Right atrium auricular region (tissue), 2 donors: ENCODE data around the gene IRAK3. TPM values are rescaled to one million over a fixed set of nuclear protein-coding genes. Genes with fewer than 3 reads are reported as not detected.

ENCODE experiments used
- DNase-seq: peaks from one replicate; pipeline ENCODE4 v3.0.0-alpha.2; 2019; ENCODE audit warnings: low spot score
- H3K27ac ChIP-seq, 2 donors: fragments of 200-600 bp; sonication (generic); 1 replicate in 1 of 2; 2 replicates in 1 of 2; pipeline ENCODE4 v1.5.1; 2016 to 2019
- H3K27me3 ChIP-seq, 2 donors: fragments of 200-600 bp; sonication (generic); one replicate each; pipeline versions ENCODE4 v1.5.1 to v1.6.0; 2017 to 2019
- H3K36me3 ChIP-seq: fragments of 200-600 bp; sonication (generic); one replicate; pipeline ENCODE4 v1.5.1; 2016
- H3K4me1 ChIP-seq, 2 donors: fragments of 200-600 bp; sonication (generic); one replicate each; pipeline versions ENCODE4 v1.5.1 to v1.6.0; 2017 to 2019
- H3K4me3 ChIP-seq, 2 donors: fragments of 200-600 bp; sonication (generic); 1 replicate in 1 of 2; 2 replicates in 1 of 2; pipeline ENCODE4 v1.5.1; 2017 to 2019; ENCODE audit warnings: mild to moderate bottlenecking in 1 of 2, moderate library complexity in 1 of 2
- H3K9me3 ChIP-seq, 2 donors: fragments of 200-600 bp; sonication (generic); one replicate each; pipeline ENCODE4 v1.5.1; 2019
- CTCF ChIP-seq, 2 donors: fragments of 200-600 bp; sonication (generic); IDR thresholded peaks; one replicate each; pipeline ENCODE4 v1.5.1; 2019; ENCODE audit warnings: antibody characterized with exemption in 2 of 2
- total RNA-seq, 2 donors: library from RNA; depleted of rRNA; stranded (reverse); fragments of >200 nt; gene quantifications; one replicate each; pipeline ENCODE4 v1.1.0, GENCODE V29; 2016

The IRAK3 gene
- total RNA-seq, 2 donors from 2014 or later = 12.3 to 15.8 TPM

GRCh38 chr12:66164349-66164821 is 24.6 kb upstream of the IRAK3 start:
- no peaks in the 10 kb centered on the region for H3K27me3 ChIP-seq
- no peak for DNase-seq
- H3K36me3 ChIP-seq = peaks cover 6% of the 10 kb centered on the region
- no peaks in the 10 kb centered on the region for H3K9me3 ChIP-seq
- peaks cover 0 to 41% of the 10 kb centered on the region in 2 donors for H3K4me1 ChIP-seq
- H3K27ac ChIP-seq = no peak overlapping the region
- no peak for TF ChIP-seq CTCF (IDR thresholded peaks at IDR 0.05)
- no peak overlapping the region for H3K4me3 ChIP-seq

- H3K4me1 ChIP-seq = peaks cover 0 to 41% of the 10 kb centered on the region in 2 donors
- DNase-seq = no peak
Observed at GRCh38 chr12:66165141-66165540, 23.9 kb upstream of the IRAK3 start.

GRCh38 chr12:66166561-66166960 is 22.5 kb upstream of the IRAK3 start:
- H3K4me1 ChIP-seq = peaks cover 0 to 38% of the 10 kb centered on the region in 2 donors
- no peak for TF ChIP-seq CTCF (IDR thresholded peaks at IDR 0.05)
- no peaks in the 10 kb centered on the region for H3K36me3 ChIP-seq
- no peaks in the 10 kb centered on the region for H3K27me3 ChIP-seq
- DNase-seq = no peak
- H3K27ac ChIP-seq = no peak overlapping the region
- H3K4me3 ChIP-seq = no peak overlapping the region
- H3K9me3 ChIP-seq = no peaks in the 10 kb centered on the region

More at GRCh38 chr12:66165141-66165540, 23.9 kb upstream of the IRAK3 start:
- Histone ChIP-seq H3K9me3 (no peaks in the 10 kb centered on the region), H3K27ac (no peak overlapping the region), H3K4me3 (no peak overlapping the region), H3K27me3 (no peaks in the 10 kb centered on the region), H3K36me3 (no peaks in the 10 kb centered on the region)
- no peak for TF ChIP-seq CTCF (IDR thresholded peaks at IDR 0.05)

- Histone ChIP-seq H3K4me1 (peaks cover 0 to 23% of the 10 kb centered on the region in 2 donors), H3K36me3 (no peaks in the 10 kb centered on the region), H3K27ac (peak overlapping the region; percentile 97 to 99), H3K9me3 (no peaks in the 10 kb centered on the region), H3K27me3 (no peaks in the 10 kb centered on the region), H3K4me3 (peak overlapping the region in 1 of 2 donors; percentile 64)
- TF ChIP-seq CTCF (IDR thresholded peaks at IDR 0.05) = no peak
- no peak for DNase-seq
Observed at GRCh38 chr12:66168410-66168809, 20.6 kb upstream of the IRAK3 start.

- Histone ChIP-seq H3K36me3 (no peaks in the 10 kb centered on the region), H3K4me3 (peak within 1 kb of the TSS; percentile 64 to 87), H3K9me3 (no peaks in the 10 kb centered on the region), H3K4me1 (peaks cover 0 to 18% of the 10 kb centered on the region in 2 donors), H3K27me3 (no peaks in the 10 kb centered on the region), H3K27ac (peak within 1 kb of the TSS; percentile 97 to 99)
- peak; percentile 91 for DNase-seq
- peak; percentile 51 to 63 for TF ChIP-seq CTCF (IDR thresholded peaks at IDR 0.05)
Observed at GRCh38 chr12:66169221-66170170, 19.5 kb upstream of the IRAK3 start, which contains the start of gene TMBIM4. Gene TMBIM4, minus strand, starts transcription at chr12:66169996. Its CDS starts 45 bp downstream, at chr12:66169951.
